Tibial nerve (tissue), 4 donors: ENCODE data around the gene RHEX.

Experiments
- EP300 ChIP-seq, 2 donors: sonication (generic); formaldehyde crosslinking; IDR thresholded peaks; one replicate each; pipeline ENCODE4 v1.6.1; 2017; ENCODE audit warnings: antibody characterized with exemption in 2 of 2, mild to moderate bottlenecking in 1 of 2
- POLR2A ChIP-seq, 2 donors: fragments of 450-650 bp; IDR thresholded peaks; one replicate each; pipeline ENCODE4 v1.6.1; 2017; ENCODE audit warnings: antibody characterized with exemption in 2 of 2, mild to moderate bottlenecking in 2 of 2, moderate library complexity in 2 of 2
- TF ChIP-seq, protein P1 (sequence below), 5 experiments: fragments of 200-600 bp in 3 of 5; fragments of 450-650 bp in 2 of 5; sonication (generic) in 3 of 5; IDR thresholded peaks; one replicate each; pipeline ENCODE4 v1.5.1; 2016 to 2019; ENCODE audit warnings: antibody characterized with exemption in 5 of 5, mild to moderate bottlenecking in 3 of 5, moderate library complexity in 2 of 5

DNA sequence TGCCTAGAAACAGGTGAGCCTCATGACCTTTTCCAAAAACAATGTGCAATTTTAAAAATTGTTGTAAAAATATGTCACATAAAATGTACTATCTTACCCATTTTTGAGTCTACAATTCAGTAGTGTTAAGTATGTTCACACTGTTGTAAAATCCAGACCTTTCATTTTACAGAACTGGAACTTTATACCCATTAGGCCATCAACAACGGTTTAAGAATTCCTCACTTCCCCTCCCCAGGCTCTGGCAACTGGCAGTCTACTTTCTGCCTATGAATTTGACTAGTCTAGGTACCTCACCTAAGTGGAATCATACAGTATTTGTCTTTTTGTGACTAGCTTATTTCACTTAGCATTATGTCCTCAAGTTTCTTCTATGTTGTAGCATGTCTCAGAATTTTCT lies 37.9 kb upstream of the RHEX start:
- TF ChIP-seq, protein P1, sequence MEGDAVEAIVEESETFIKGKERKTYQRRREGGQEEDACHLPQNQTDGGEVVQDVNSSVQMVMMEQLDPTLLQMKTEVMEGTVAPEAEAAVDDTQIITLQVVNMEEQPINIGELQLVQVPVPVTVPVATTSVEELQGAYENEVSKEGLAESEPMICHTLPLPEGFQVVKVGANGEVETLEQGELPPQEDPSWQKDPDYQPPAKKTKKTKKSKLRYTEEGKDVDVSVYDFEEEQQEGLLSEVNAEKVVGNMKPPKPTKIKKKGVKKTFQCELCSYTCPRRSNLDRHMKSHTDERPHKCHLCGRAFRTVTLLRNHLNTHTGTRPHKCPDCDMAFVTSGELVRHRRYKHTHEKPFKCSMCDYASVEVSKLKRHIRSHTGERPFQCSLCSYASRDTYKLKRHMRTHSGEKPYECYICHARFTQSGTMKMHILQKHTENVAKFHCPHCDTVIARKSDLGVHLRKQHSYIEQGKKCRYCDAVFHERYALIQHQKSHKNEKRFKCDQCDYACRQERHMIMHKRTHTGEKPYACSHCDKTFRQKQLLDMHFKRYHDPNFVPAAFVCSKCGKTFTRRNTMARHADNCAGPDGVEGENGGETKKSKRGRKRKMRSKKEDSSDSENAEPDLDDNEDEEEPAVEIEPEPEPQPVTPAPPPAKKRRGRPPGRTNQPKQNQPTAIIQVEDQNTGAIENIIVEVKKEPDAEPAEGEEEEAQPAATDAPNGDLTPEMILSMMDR (IDR thresholded peaks at IDR 0.05): no peak
- TF ChIP-seq POLR2A (IDR thresholded peaks at IDR 0.05): no peak
- no peak for TF ChIP-seq EP300 (IDR thresholded peaks at IDR 0.05)
